AG09319 (cell line): ENCODE data around the gene PZP.
"Not testable (repeated sequence)": the region's sequence is repeated elsewhere in the genome, so short reads cannot be mapped to it uniquely, and the experiment has no call there.

ENCODE experiments used
- DNase-seq: peaks from one replicate; pipeline ENCODE4 v3.0.0-alpha.2; 2010; ENCODE audit warnings: low read depth; ENCODE audit errors: extremely low read depth
- CTCF ChIP-seq: IDR thresholded peaks from 2 replicates; pipeline ENCODE4 v1.5.1; 2011; ENCODE audit warnings: low read depth, mild to moderate bottlenecking, inconsistent platforms, low read length, moderate library complexity

Gene PZP

GRCh38 chr12:9223830-9224229 is 15.6 kb upstream of the PZP start:
- DNase-seq, result no peak
- no peak for TF ChIP-seq CTCF

- no peak for DNase-seq
- TF ChIP-seq CTCF, result no peak
These were observed 13.3 kb upstream of the PZP start for GRCh38 chr12:9221483-9221882.

- not testable (repeated sequence) for DNase-seq
These were observed 12.8 kb upstream of the PZP start for GRCh38 chr12:9221011-9221410.

DNA sequence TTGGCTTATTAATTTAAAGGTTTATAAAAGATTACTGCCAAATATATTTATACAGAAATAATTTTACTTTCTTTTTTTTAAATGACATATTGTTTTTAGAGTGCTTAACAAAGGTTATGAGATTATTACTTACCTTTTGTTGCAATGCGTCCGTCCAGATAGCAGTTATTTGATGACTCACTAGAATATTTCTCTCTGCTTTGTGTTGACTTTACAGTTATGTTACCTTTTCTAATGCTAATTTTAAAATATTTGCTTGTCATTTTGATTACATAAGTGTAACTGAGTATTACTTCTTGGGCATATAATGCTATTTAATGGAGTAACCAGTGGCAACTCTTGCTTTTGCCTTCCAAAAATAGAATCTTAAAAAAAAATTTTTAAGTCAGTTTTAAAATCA is 6.3 kb upstream of the PZP start:
- DNase-seq, result no peak
- no peak for TF ChIP-seq CTCF

GRCh38 chr12:9211687-9212086 is 3.5 kb upstream of the PZP start:
- DNase-seq, result no peak
- no peak for TF ChIP-seq CTCF

GRCh38 chr12:9204380-9204779 is 3.8 kb downstream of the PZP start:
- no peak for TF ChIP-seq CTCF
- no peak for DNase-seq

DNA sequence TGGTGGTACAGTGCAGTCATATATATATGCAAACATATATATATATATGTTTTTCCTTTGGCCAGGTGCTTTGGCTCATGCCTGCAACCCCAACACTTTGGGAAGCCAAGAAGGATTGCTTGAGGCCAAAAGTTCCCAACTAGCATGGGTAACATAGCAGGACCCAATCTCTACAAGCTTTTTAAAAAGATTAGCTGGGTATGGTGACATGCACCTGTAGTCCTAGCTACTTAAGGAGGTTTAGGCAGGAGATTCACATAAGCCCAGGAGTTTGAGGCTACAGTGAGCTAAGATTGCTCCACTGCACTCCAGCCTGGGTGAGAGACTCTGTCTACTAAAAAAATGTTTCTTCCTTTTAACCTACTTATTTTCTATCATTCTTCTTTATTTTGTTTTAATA is 10.2 kb downstream of the PZP start:
- TF ChIP-seq CTCF, result no peak
- DNase-seq, result no peak

DNA sequence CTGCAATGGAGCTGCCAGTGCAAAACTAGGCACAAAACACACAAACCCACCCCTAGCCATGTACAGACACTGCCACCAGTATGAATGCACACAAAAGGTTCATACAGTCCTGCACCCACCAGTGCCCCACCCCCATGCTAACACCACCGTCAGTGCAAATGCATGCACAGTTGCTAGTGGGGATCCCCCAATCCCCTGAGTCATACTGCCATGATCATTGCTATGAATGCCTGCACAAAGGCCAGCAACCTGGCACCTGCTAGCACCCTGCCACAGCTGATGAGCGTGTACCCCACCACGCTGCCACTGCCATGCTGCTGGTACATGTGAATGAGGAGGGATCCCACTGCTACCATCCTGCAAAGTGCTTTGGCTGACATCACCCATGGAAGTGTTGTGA is 23.9 kb downstream of the PZP start:
- no peak for DNase-seq

More for the DNA sequence above, 23.9 kb downstream of the PZP start:
- no peak for TF ChIP-seq CTCF
